HG03575 (cell line): ENCODE results near the gene POM121L2.

Source experiments
- ATAC-seq: cut with Tn5 transposase; IDR thresholded peaks from one replicate; pipeline ENCODE4 v1.9.1; 2021; ENCODE audit not compliant: unreplicated experiment, insufficient number of reproducible peaks, low FRiP score; ENCODE audit errors: extremely low read depth

The POM121L2 gene

DNA sequence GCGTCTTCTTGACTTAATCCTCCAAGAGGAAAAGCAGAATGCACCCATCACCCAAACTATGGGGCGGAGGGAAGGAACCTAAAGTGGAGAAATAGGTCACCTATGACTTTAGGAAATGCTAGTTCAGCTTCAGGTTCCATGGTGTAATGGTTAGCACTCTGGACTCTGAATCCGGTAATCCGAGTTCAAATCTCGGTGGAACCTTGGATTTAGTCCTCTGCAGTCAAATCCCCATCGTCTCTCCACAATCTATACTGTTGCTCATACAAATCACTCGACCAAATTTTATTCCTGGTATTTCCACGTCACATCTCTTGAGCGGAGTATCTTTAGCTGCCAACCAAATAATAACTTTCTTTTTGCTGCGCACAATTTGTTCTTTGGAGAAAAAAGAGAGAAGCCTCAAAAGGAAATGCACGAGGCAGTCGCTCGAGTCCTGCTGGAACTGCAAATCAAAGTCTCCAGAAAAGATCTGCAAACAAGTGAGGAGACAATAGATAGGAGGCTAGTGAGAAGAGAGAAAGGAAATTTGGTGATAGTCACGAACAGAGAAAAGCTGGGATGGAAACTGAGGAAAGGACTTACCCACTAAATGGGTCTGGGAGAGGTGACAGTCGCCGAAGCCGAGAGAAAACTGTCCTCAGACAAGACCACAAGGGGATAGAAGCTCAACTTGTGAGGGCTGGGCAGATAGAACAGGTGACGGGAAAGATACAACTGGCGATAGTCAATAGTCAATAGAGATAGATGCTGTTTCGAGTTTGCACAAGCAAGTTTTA, 16.6 kb downstream of the POM121L2 start:
- no peak for ATAC-seq

DNA sequence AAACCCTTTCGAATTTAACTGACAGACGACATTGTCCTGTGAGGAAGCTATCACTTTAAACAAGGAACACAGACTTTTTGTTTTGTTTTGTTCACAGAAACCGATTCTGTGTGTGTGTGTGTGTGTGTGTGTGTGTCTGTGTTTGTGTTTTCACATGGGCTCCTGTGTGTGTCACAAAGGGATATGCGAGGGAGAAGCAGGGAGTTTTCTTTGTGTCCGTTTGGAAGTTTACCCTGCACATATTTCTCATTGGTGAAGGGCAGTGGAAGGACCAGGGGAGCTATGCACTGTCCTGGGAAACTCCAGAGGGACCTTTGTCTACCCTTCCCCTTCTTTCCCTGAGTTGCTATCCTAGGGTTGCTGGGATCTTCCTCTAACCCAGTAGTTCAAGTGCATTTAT, 17.7 kb downstream of the POM121L2 start:
- ATAC-seq = no peak

DNA sequence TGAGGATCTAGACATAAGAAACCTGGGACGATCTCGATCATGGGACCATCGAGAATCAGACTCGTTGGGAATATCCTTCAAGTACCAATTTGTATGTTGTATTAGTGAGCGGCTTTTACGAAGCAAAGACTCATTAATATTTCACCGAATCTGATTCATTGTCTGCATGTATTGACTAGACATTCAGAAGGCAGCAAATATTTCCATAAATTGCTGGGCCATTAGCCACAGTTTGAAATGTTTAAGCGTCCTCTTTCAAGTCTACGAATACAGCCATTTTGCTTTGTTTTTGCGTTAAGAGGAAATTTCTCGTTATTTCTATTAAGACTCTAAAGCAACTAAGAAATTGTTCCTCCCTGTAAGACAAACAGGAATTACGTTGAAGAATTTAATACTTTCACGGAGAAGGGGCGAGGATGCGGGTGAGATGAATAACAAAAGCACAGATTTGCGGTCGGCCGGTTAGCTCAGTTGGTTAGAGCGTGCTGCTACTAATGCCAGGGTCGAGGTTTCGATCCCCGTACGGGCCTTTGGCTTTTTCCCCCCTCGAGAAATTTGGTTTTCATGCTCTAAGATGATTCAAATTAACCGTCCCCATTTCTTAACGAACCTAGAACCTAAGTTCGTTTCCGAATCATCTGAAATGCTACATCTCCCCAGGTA, 18.5 kb downstream of the POM121L2 start:
- no peak for ATAC-seq

DNA sequence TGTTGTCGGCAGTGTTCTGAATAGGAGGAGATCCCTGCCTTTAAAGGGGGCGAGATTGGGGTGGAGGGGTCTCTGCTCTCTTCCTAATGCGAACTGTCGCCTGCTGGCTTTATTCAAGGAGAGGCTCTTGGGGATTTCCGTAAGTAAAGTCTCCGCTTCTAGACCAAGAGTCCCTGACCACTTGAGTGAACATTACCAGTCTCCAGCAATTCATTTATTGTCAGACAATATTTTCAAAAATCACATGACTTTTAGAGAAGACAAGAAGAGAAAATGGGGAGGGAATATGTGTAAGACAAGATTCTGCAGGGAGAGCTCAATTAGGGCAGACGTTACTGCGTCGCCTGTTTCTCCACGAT, 21.2 kb downstream of the POM121L2 start:
- no peak for ATAC-seq

DNA sequence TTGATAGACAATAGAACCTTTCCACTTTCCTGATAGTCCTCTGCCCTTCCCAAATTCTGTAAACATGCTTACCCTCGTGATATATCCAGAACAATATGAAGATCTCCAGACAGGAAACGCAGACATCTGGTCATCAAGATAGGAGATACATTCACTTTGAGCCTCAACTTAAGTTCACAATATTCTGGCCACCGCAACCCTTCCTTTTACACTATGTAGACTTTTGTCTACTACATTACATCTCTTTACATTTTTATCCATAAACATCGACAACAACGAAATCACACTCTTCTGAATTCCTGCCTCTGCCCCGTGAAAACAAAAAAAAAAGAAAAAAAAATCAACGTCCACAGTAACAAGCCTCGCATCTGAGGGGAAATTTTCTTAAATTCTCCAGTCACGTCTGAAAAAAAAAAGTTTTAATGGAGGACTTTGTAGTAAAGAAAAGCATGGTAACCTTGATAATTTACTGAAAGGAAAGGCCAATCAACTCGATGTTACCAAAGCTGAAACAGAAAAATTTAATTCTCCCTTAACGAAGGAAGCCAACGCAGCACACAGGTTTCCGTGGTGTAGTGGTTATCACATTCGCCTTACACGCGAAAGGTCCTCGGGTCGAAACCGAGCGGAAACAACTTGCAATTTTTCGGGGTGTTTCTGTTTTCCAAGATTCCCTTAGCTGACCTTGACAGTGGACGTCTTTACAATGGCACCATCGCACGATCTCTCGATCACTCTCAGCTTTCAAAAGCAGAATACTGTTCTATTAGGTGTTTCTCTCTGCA, 21.8 kb downstream of the POM121L2 start:
- ATAC-seq = no peak

DNA sequence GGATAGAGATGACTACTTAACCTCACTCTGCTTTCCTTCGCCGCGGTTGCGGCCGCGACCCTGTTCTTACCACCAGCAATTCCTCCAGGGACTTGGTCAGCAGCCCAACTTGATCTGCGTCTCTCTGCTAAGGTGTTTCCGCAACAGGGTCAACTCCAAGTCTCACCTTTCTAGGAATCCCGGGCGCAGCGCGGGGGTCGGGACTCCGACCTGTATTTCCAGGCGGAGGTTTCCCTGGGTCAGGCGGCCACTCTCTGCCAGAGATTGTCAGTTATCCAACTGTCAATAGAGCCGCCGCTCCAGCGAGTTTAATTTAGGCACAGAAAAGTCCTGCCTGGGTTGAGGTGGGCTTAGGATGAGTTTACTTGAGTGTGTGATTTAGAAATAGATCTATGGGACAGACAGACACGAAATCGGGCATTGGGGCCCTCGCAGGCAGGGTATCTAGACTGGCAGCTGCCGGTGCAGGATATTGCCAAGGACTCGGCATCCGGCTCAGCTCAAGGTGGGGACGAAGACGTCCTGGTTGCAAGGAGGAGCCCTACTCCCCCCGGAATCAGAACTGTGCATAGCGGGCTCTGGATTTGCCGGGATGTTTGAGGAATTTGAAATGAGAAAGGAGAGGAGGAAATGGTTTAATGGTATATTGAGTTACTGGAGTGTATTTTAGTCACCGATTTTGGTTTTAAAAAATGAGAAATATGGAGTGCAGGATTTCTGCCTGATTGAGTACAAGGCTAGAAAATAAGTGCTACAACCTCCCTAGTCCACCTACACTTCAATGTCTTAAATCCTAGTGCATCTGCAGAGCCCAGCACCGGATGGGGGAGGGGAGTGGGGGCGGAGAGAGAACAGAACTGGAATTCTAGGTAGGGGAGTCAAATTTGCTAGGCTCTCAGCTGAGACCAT, 23.7 kb downstream of the POM121L2 start:
- ATAC-seq = no peak

DNA sequence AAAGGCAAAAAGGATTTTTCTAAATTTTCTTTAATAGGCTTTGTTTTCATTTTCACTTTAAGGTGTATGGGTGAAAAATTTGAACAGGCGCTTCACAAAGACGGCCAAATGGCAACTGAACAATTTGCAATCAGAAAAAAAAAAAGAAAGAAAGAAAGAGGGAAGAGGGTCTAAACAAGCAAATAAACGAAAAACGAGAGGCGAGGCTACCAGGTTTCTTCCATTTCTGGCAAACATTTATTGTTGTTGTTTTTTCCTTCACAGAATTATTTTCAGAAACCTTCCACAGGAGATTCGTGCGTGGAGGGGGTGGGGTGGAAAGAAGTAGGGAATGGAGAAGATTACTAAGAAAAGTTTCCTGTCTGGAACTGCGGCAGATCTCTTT, 24.3 kb downstream of the POM121L2 start:
- ATAC-seq = no peak

DNA sequence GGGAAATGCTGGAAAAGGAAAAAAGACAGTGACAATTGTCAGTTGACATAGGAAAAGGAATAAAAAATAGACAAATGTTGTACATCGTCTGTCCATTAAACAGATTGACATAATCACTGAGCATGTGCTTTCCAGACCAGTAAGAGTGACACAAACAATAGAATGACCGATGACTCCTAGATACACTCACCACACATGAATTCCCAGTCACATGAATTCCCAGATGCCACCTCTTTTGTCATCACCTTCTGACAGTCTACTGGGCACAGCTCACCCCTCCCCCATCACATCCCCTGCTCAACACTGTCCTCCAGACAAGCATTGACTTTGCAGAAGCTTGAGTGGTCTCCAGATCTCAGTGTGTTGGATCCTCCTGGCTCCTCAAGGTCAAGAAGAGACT, 25.9 kb downstream of the POM121L2 start:
- no peak for ATAC-seq

DNA sequence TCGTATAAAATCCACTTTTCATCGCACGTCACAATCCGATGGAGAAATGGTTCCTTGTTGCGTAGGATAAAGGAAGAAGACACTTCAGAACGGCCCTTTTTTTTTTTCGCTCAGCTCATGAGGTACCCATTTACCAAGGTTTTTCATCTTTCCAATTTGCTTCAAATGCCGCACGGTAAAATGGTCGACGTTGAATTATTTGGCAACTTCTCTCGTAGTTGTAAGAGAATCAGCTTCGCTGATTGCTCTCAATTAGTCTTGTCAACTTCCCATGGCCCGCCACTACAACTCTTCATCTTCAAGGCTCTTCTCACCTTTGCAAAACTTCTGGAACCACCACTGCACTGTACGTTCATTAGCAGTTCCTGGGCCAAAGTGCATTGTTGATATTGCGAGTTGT, 28.8 kb downstream of the POM121L2 start:
- ATAC-seq = no peak

DNA sequence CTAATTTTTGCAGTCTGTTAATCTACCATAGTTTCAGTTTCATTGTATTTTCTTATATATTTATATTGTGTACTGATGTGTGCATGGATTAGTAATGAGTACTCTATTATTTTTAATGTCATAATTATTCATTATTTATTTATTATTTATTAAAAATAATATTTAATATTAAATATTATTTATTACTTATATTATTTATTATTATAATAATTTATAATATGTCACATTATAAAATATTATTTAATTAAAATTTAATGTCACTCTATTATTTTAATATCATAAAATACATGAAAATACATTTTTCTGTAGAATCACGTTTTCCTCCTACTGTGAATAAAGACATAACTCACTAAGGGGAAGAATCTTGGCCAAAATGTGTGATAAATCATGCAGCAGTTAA, 30.5 kb downstream of the POM121L2 start:
- no peak for ATAC-seq

DNA sequence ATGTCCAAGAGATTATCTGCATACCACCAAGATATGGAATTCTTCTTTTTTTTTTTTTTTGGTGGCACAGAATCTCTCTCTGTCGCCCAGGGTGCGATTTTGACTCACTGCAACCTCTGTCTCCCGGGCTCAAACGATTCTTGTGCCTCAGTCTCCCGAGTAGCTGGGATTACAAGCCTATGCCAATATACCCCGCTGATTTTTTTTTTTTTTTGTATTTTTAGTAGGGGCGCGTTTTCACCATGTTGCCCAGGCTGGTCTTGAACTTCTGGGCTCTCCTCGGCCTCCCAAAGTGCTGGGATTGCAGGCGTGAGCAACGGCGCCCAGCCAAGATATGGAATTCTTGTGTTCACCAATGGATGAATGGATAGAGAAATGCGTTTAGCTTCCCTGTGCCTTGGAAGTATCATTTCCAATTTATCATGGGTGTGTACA, 31.0 kb downstream of the POM121L2 start:
- ATAC-seq = no peak

DNA sequence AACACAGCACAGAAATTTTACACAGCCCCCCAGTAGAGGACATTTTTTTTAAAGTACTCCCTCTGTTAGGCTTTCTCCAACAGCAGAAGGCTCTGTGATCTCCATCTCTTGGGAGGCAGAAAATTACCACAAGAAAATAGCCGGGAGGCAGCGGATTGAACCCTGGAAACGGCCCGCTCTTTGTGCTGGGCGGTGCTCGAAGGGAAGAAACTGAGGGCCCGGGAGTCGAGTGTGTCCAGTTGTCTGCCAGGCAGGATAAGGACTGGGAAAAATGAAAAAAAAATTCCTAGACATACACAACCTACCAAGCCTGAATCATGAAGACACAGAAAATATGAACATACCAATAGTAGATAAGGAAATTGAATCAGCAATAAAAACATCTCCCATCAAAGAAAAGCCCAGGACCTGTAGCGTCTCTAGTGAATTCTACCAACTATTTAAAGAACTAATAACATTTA, 31.5 kb downstream of the POM121L2 start:
- no peak for ATAC-seq

DNA sequence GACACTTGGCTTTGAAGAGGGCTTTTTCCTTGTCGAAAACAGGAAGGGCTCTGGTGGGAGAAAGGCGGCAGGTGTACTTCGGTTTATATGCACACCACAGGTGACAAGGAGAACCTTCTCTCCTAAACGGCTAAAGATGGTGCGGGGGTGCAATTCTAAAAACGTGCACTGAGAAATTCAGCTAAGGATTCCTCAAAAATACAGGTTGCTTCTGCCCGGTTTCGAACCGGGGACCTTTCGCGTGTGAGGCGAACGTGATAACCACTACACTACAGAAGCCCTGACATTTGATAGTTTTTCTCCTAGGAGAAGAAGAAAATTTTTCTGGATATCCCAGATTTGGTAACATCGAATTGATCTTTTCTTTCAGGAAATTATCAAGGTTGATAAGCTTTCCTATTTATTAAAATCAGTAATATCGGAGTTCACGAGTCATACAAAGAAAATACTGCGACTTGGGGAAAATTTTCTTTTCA, 32.0 kb downstream of the POM121L2 start:
- no peak for ATAC-seq

DNA sequence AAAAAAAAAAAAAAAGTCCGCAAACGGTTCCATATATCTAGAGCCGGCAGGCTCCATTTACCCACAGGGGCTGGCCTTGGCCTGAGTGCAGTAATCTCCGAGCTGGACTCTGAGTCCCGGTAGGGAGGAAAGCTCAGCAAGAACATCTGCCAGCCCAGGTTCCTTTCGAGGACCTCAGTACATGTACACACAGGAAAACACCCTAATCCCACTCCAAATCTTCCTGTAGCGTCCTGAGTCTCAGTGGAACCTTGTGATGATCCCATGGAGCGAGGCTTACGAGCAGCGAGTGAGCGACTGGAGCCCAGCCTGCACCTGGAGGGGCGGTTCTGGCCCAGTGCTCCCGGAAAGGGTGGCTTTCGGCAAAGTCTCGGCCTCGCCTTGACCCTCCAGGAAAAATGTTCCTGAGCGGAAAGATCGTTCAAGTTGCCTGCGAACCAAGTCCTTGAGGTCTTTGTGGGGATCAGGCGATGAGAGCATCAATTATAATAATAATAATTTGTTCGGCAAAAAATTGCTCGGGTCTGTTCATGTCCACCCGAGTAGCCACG, 32.5 kb downstream of the POM121L2 start:
- ATAC-seq = no peak

DNA sequence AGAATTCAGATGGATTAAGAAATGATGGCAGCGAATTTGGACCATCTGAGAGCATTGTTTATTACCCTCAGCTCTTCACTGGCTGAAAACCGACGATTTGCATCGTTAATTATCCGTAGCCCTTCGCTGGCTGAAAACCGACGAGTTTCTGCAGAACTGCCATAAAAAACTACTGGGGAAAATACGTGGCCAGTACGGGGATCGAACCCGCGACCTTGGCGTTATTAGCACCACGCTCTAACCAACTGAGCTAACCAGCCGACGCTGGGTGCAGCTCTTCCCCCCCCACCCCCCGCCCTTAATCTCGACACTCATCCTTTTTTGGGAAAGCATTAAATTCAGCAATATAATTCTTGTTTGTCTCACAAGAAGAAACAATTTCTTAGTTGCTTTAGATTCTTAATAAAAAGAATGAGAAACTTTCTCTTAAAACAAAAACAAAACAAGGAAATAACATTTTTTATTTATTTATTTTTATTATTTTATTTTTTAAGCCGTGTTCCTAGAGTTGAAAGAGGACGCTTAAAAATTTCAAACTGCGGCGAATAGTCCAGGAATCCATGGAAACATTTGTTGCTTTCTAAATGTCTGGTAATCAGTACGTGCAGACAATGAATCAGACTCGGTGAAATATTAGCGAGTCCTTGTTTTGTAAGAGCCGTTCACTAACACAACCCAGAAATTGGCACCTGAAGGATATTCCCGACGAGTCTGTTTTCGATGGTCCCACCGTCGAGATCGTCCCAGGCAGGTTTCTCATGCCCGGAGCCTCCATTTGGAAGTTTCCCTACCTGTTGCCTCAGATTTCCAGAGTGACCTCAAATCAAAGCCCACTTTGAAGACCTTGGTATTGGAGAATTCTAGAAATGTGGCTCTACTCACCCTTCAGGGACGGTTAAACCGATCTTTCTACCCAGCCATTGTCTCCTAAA, 36.8 kb downstream of the POM121L2 start:
- no peak for ATAC-seq

DNA sequence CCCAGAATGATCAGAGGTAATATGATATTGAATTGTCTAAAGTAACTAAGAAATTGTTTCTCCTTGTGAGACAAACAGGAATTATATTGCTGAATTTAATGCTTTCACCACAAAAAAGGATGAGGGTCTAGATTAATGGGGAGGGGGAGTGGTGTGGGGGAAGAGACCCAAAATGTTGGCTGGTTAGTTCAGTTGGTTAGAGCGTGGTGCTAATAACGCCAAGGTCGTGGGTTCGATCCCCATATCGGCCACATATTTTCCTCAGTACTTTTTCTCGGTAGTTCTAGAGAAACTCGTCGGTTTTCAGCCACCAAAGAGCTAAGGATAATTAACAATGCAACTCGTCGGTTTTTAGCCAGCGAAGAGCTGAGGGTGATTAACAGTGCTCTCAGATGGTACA, 38.3 kb downstream of the POM121L2 start:
- no peak for ATAC-seq

DNA sequence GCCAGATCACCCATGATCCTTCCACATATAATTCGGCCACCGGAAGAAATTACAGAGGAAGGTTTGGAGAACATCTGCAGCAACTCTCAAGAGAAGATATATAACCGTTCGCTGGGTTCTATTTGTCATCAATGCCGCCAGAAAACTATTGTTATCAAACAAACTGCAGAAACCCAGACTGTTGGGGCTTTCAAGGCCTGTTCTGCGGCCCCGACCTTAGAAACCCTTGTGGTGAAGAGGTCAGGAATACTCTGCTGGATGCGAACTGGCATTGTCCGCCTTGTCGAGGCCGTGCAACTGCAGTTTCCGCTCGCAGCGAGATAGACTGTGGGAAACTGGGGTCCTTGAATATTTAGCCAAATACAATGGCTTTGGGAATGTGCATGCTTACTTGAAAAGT, 43.3 kb downstream of the POM121L2 start:
- no peak for ATAC-seq
